WTC11 (cell line): ENCODE measurements around the gene MBD3.

Source experiments
- ATF3 ChIP-seq: sonication (generic); formaldehyde crosslinking; conservative IDR thresholded peaks from 2 replicates; pipeline ENCODE4 v1.8.1; 2022; ENCODE audit warnings: mild to moderate bottlenecking, missing genetic modification reagents
- CREB1 ChIP-seq: sonication (generic); formaldehyde crosslinking; IDR thresholded peaks from 2 replicates; pipeline ENCODE4 v1.8.0; 2023; ENCODE audit warnings: mild to moderate bottlenecking, missing genetic modification reagents
- FOXJ3 ChIP-seq: sonication (generic); formaldehyde crosslinking; IDR thresholded peaks from 2 replicates; pipeline ENCODE4 v1.9.0; 2021; ENCODE audit warnings: missing genetic modification reagents, mild to moderate bottlenecking, borderline replicate concordance
- JUN ChIP-seq: sonication (generic); formaldehyde crosslinking; IDR thresholded peaks from 2 replicates; pipeline ENCODE4 v1.8.0; 2023; ENCODE audit warnings: mild to moderate bottlenecking, missing genetic modification reagents
- KAT7 ChIP-seq: sonication (generic); formaldehyde crosslinking; IDR thresholded peaks from 2 replicates; pipeline ENCODE4 v1.8.1; 2023; ENCODE audit warnings: missing genetic modification reagents, mild to moderate bottlenecking, borderline replicate concordance
- MAX ChIP-seq: sonication (generic); formaldehyde crosslinking; IDR thresholded peaks from 2 replicates; pipeline ENCODE4 v1.8.0; 2022; ENCODE audit warnings: mild to moderate bottlenecking, missing genetic modification reagents
- TF ChIP-seq, protein P1 (sequence below): fragments of 200-600 bp; IDR thresholded peaks from 2 replicates; pipeline ENCODE4 v1.8.0; 2022; ENCODE audit warnings: antibody characterized with exemption
- TF ChIP-seq, protein P2 (sequence below): sonication (generic); formaldehyde crosslinking; IDR thresholded peaks from 2 replicates; pipeline ENCODE4 v1.8.1; 2022; ENCODE audit warnings: mild to moderate bottlenecking, missing genetic modification reagents, moderate library complexity, borderline replicate concordance

GRCh38 chr19:1524972-1525325, 67.7 kb downstream of the MBD3 start:
- TF ChIP-seq, protein P1, sequence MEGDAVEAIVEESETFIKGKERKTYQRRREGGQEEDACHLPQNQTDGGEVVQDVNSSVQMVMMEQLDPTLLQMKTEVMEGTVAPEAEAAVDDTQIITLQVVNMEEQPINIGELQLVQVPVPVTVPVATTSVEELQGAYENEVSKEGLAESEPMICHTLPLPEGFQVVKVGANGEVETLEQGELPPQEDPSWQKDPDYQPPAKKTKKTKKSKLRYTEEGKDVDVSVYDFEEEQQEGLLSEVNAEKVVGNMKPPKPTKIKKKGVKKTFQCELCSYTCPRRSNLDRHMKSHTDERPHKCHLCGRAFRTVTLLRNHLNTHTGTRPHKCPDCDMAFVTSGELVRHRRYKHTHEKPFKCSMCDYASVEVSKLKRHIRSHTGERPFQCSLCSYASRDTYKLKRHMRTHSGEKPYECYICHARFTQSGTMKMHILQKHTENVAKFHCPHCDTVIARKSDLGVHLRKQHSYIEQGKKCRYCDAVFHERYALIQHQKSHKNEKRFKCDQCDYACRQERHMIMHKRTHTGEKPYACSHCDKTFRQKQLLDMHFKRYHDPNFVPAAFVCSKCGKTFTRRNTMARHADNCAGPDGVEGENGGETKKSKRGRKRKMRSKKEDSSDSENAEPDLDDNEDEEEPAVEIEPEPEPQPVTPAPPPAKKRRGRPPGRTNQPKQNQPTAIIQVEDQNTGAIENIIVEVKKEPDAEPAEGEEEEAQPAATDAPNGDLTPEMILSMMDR, result no peak
- no peak for TF ChIP-seq ATF3
- TF ChIP-seq, protein P2, sequence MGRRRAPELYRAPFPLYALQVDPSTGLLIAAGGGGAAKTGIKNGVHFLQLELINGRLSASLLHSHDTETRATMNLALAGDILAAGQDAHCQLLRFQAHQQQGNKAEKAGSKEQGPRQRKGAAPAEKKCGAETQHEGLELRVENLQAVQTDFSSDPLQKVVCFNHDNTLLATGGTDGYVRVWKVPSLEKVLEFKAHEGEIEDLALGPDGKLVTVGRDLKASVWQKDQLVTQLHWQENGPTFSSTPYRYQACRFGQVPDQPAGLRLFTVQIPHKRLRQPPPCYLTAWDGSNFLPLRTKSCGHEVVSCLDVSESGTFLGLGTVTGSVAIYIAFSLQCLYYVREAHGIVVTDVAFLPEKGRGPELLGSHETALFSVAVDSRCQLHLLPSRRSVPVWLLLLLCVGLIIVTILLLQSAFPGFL, result no peak
- TF ChIP-seq KAT7 (CRISPR knock-in tag), result no peak
- no peak for TF ChIP-seq JUN
- no peak for TF ChIP-seq FOXJ3
- no peak for TF ChIP-seq CREB1 (CRISPR knock-in tag)
- TF ChIP-seq MAX (CRISPR knock-in tag), result no peak
